Transverse colon (tissue), 4 donors: Measurements from ENCODE around the gene SLC6A1. TPM values are rescaled to one million over a fixed set of nuclear protein-coding genes. Genes with fewer than 3 reads are reported as not detected.

ENCODE experiments used
- DNase-seq: peaks from one replicate; pipeline ENCODE4 v3.0.0-alpha.2; 2019
- H3K27ac ChIP-seq, 4 donors: fragments of 200-600 bp; sonication (generic); 2 replicates each; pipeline ENCODE4 v1.5.1; 2016 to 2018; ENCODE audit warnings: inconsistent platforms in 4 of 4
- H3K27me3 ChIP-seq: fragments of 200-600 bp; sonication (generic); 2 replicates; pipeline ENCODE4 v1.5.1; 2017; ENCODE audit warnings: inconsistent platforms
- H3K36me3 ChIP-seq, 4 donors: fragments of 200-600 bp; sonication (generic); 2 replicates each; pipeline ENCODE4 v1.5.1; 2017 to 2019; ENCODE audit warnings: inconsistent platforms in 4 of 4
- H3K4me1 ChIP-seq, 4 donors: fragments of 200-600 bp; sonication (generic); 2 replicates each; pipeline ENCODE4 v1.5.1; 2017 to 2020; ENCODE audit warnings: inconsistent platforms in 4 of 4
- H3K4me3 ChIP-seq, 4 donors: fragments of 200-600 bp; sonication (generic); 1 replicate in 1 of 4; 2 replicates in 3 of 4; pipeline versions ENCODE4 v1.5.1 to v1.6.1; 2017 to 2019; ENCODE audit warnings: inconsistent platforms in 4 of 4
- H3K9me3 ChIP-seq, 2 donors: fragments of 200-600 bp; sonication (generic); 2 replicates each; pipeline ENCODE4 v1.5.1; 2017 to 2019; ENCODE audit warnings: inconsistent platforms in 2 of 2
- EP300 ChIP-seq: sonication (generic); formaldehyde crosslinking; IDR thresholded peaks from one replicate; pipeline ENCODE4 v1.6.1; 2017; ENCODE audit warnings: antibody characterized with exemption, low read depth
- POLR2A ChIP-seq: fragments of 450-650 bp; IDR thresholded peaks from one replicate; pipeline ENCODE4 v1.6.1; 2016; ENCODE audit warnings: antibody characterized with exemption, mild to moderate bottlenecking, moderate library complexity
- POLR2AphosphoS5 ChIP-seq, 3 donors: sonication (generic); formaldehyde crosslinking; IDR thresholded peaks; one replicate each; pipeline ENCODE4 v1.6.1; 2016; ENCODE audit warnings: antibody characterized with exemption in 3 of 3
- WGBS, 2 donors: methylation state at CpG; one replicate each; pipeline ENCODE4 v1.1.5; 2018; ENCODE audit warnings: low coverage in 1 of 2; 5-methylcytosine and 5-hydroxymethylcytosine counted together
- in situ Hi-C, 4 donors: fragments of 200-750 bp; cut with MboI; loops; one replicate each; pipeline versions ENCODE4 v1.15.0 to v1.15.1; 2017; ENCODE audit warnings: low sequenced_read_pairs in 3 of 4, low pct_ligation_motif_present in 1 of 4, low pct_unique_long_range_greater_than_20kb in 1 of 4
- intact Hi-C: fragments of 100-400 bp; cut with DNase I; formaldehyde crosslinking; loops from one replicate; pipeline ENCODE4 v1.15.1; 2023; ENCODE audit warnings: low total_unique reads
- total RNA-seq, 4 donors: library from RNA; depleted of rRNA; stranded (reverse); fragments of >200 nt; gene quantifications; one replicate each; pipeline ENCODE4 v1.1.0, GENCODE V29; 2016
- TF ChIP-seq, protein P1 (sequence below), 5 experiments: fragments of 200-600 bp in 3 of 5; fragments of 450-650 bp in 2 of 5; sonication (generic) in 3 of 5; IDR thresholded peaks; 1 replicate in 2 of 5; 2 replicates in 3 of 5; pipeline ENCODE4 v1.5.1; 2016 to 2017; ENCODE audit warnings: antibody characterized with exemption in 5 of 5, inconsistent platforms in 3 of 5, mild to moderate bottlenecking in 2 of 5, moderate library complexity in 1 of 5

Gene SLC6A1
- total RNA-seq, 4 donors from 2014 or later = 0.20 to 0.55 (median 0.48) TPM; not detected in 1

- peaks cover 26% of the 10 kb centered on the region for H3K27me3 ChIP-seq
- H3K9me3 ChIP-seq = no peaks in the 10 kb centered on the region
- no peak for DNase-seq
- H3K27ac ChIP-seq = no peak overlapping the region
- TF ChIP-seq POLR2AphosphoS5 (IDR thresholded peaks at IDR 0.05) = no peak
- TF ChIP-seq POLR2A = no peak
- TF ChIP-seq, protein P1, sequence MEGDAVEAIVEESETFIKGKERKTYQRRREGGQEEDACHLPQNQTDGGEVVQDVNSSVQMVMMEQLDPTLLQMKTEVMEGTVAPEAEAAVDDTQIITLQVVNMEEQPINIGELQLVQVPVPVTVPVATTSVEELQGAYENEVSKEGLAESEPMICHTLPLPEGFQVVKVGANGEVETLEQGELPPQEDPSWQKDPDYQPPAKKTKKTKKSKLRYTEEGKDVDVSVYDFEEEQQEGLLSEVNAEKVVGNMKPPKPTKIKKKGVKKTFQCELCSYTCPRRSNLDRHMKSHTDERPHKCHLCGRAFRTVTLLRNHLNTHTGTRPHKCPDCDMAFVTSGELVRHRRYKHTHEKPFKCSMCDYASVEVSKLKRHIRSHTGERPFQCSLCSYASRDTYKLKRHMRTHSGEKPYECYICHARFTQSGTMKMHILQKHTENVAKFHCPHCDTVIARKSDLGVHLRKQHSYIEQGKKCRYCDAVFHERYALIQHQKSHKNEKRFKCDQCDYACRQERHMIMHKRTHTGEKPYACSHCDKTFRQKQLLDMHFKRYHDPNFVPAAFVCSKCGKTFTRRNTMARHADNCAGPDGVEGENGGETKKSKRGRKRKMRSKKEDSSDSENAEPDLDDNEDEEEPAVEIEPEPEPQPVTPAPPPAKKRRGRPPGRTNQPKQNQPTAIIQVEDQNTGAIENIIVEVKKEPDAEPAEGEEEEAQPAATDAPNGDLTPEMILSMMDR (IDR thresholded peaks at IDR 0.05) = no peak
- TF ChIP-seq EP300 = no peak
- no peaks in the 10 kb centered on the region for H3K36me3 ChIP-seq
- WGBS, 2 donors = 81 to 89% methylated on average over 8 to 11 of the region's 11 CpGs
- intact Hi-C loops (no loop called here), in situ Hi-C loops (no loop called here)
- H3K4me3 ChIP-seq = no peak overlapping the region
- H3K4me1 ChIP-seq = no peaks in the 10 kb centered on the region
Measured at GRCh38 chr3:11037976-11038375, 45.4 kb downstream of the SLC6A1 start.

GRCh38 chr3:11045536-11045935, 53.0 kb downstream of the SLC6A1 start:
- no peaks in the 10 kb centered on the region for H3K4me1 ChIP-seq
- H3K27ac ChIP-seq = no peak overlapping the region
- H3K9me3 ChIP-seq = no peaks in the 10 kb centered on the region
- H3K4me3 ChIP-seq = no peak overlapping the region
- DNase-seq = no peak
- peaks cover 5% of the 10 kb centered on the region for H3K27me3 ChIP-seq
- no peaks in the 10 kb centered on the region for H3K36me3 ChIP-seq
- in situ Hi-C loops (no loop called here), intact Hi-C loops (no loop called here)
- 51 to 75% methylated on average over 3 to 5 of the region's 5 CpGs for WGBS, 2 donors
- TF ChIP-seq, protein P1 (IDR thresholded peaks at IDR 0.05) = no peak
- no peak for TF ChIP-seq POLR2A
- TF ChIP-seq POLR2AphosphoS5 (IDR thresholded peaks at IDR 0.05) = no peak
- no peak for TF ChIP-seq EP300

DNA sequence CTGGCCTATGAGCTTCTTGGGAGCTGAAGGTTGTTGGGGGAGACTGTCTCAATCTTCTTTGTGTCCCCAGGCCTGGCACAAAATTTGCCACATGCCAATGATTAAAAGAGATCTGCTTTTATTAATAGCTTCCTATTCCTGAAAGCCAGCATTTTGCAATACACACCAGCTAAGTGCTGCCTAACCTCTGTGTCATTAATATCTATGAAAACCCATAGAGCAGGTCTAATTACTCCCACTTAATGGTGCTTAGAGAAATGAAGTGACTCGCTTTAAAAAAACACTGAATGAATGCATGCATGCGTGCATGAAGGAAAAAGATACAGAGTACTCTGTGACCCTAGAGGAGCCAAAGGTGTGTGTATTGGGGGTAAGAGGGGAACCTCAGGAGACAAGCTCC, 55.0 kb downstream of the SLC6A1 start:
- Histone ChIP-seq H3K9me3 (no peaks in the 10 kb centered on the region), H3K4me1 (no peaks in the 10 kb centered on the region), H3K27me3 (peaks cover 7% of the 10 kb centered on the region), H3K27ac (no peak overlapping the region), H3K36me3 (no peaks in the 10 kb centered on the region), H3K4me3 (no peak overlapping the region)
- DNase-seq = no peak
- intact Hi-C loops (no loop called here), in situ Hi-C loops (no loop called here)
- 85 to 94% methylated on average over 2 of the region's 2 CpGs for whole genome bisulfite sequencing, 2 donors
- TF ChIP-seq EP300 (no peak), POLR2AphosphoS5 (IDR thresholded peaks at IDR 0.05) (no peak), POLR2A (no peak)
- TF ChIP-seq, protein P1 (IDR thresholded peaks at IDR 0.05) = no peak

- in situ Hi-C loops = loop anchor here (10.0 to 25.0 kb wide), 3 partner anchors 106 to 288 kb away; no protein-coding TSS in a partner anchor
- 48 to 61% methylated on average over 5 to 10 of the region's 11 CpGs for WGBS, 2 donors
- H3K27ac ChIP-seq = no peak overlapping the region
- no peaks in the 10 kb centered on the region for H3K9me3 ChIP-seq
- H3K36me3 ChIP-seq = no peaks in the 10 kb centered on the region
- H3K4me1 ChIP-seq = no peaks in the 10 kb centered on the region
- intact Hi-C loops = no loop called here
- no peak for TF ChIP-seq POLR2A
- TF ChIP-seq POLR2AphosphoS5 (IDR thresholded peaks at IDR 0.05) = no peak
- TF ChIP-seq EP300 = no peak
- TF ChIP-seq, protein P1 (IDR thresholded peaks at IDR 0.05) = no peak
- no peak for DNase-seq
- H3K4me3 ChIP-seq = no peak overlapping the region
- H3K27me3 ChIP-seq = peaks cover 7% of the 10 kb centered on the region
Measured at GRCh38 chr3:11050666-11051323, 58.2 kb downstream of the SLC6A1 start.
